OCI-LY3 (cell line): ENCODE results near the gene DNPEP.

Experiments
- H2AFZ ChIP-seq: fragments of 200-600, 300-600 bp; shearing (Covaris generic); 2 replicates; pipeline ENCODE4 v1.6.0; 2014; ENCODE audit warnings: antibody characterized with exemption, low read depth, low read length
- H3K27ac ChIP-seq: fragments of 200-600, 300-600 bp; sonication (generic); 2 replicates; pipeline ENCODE4 v1.5.1; 2014; ENCODE audit warnings: mild to moderate bottlenecking, low read length, moderate library complexity, mixed read lengths
- H3K27me3 ChIP-seq: fragments of 200-600, 300-600 bp; sonication (generic); 2 replicates; pipeline ENCODE4 v1.6.1; 2014; ENCODE audit warnings: low read depth, low read length, mixed read lengths
- H3K36me3 ChIP-seq: fragments of 200-600, 300-600 bp; sonication (generic); replicated peaks from 2 replicates; pipeline ENCODE3; 2014; ENCODE audit warnings: low read depth, low read length, mixed read lengths
- H3K4me1 ChIP-seq: fragments of 300-600, 200-600 bp; sonication (generic); 2 replicates; pipeline ENCODE4 v1.6.1; 2014; ENCODE audit warnings: low read length, mixed read lengths
- H3K4me2 ChIP-seq: fragments of 200-600, 300-600 bp; sonication (generic); 2 replicates; pipeline ENCODE4 v1.6.1; 2014; ENCODE audit warnings: low read length, mixed read lengths
- H3K4me3 ChIP-seq: fragments of 300-600, 200-600 bp; sonication (generic); 2 replicates; pipeline ENCODE4 v1.5.1; 2014; ENCODE audit warnings: antibody characterized with exemption, mild to moderate bottlenecking, low read length, moderate library complexity
- H3K79me2 ChIP-seq: fragments of 300-600, 200-600 bp; shearing (Covaris generic); 2 replicates; pipeline ENCODE4 v1.6.1; 2014; ENCODE audit warnings: mild to moderate bottlenecking, low read length, mixed read lengths
- H3K9ac ChIP-seq: fragments of 300-600, 200-600 bp; shearing (Covaris generic); 2 replicates; pipeline ENCODE4 v1.6.0; 2014; ENCODE audit warnings: mild to moderate bottlenecking, low read length, moderate library complexity
- H3K9me3 ChIP-seq: fragments of 200-600, 300-600 bp; shearing (Covaris generic); 2 replicates; pipeline ENCODE4 v1.6.1; 2014; ENCODE audit warnings: low read length, mixed read lengths; ENCODE audit not compliant: insufficient read depth
- H4K20me1 ChIP-seq: fragments of 200-600, 300-600 bp; sonication (generic); 2 replicates; pipeline ENCODE4 v1.6.1; 2016; ENCODE audit warnings: low read length, mixed read lengths; ENCODE audit not compliant: insufficient read depth
- EZH2phosphoT487 ChIP-seq: fragments of 200-600 bp; shearing (Covaris generic); IDR thresholded peaks from 2 replicates; pipeline ENCODE4 v1.6.1; 2018; ENCODE audit warnings: antibody characterized with exemption, mixed run types, low read depth
- TF ChIP-seq, protein P1 (sequence below): fragments of 200-600, 300-600 bp; sonication (generic); IDR thresholded peaks from 2 replicates; pipeline ENCODE4 v1.5.1; 2014; ENCODE audit warnings: antibody characterized with exemption, low read length, low read depth

DNPEP gene

DNA sequence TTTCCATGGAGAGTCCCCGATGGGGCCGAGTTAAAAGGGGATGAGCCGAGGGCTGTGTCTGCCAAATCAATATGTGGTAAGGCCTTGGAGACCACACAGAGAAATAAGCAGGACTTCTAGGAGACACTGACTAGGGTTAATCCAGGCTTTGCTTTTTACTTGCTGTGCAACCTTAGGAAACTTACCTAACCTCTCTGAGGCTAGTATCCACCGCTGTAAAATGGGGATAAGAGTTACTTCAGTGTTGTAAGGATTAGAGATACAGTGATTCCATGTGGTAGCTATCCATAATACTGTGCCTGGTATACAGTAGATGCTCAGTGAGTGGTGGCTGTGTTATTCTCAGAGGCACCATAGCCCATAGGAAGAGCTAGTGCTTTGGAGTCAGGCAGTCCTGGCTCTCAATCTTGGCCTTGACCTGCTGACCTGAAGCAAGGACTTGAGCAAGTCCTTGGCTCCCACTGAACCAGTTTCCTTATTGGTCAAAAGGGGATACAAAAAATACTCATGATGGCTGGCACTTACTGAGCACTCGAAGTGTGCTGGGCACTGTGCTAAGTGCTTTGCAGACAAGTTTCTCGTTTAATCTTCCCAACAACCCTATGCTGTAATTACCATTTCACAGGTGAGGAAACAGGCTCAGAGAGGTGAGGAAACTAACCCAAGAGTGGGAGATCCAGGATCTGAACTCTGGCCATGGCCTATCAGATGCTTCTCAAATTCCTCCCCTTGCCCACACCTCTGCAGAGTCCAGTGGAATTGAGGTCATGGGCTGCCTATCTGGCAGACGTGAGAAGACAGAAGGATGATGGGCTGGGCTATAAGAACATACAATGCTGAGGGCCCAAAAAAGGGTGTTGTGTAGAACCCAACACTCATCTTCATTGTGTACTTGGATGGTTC, 18.5 kb upstream of the DNPEP start:
- Histone ChIP-seq H4K20me1 (no peaks in the 10 kb centered on the region), H3K9me3 (no peaks in the 10 kb centered on the region), H3K9ac (no peak overlapping the region), H3K27ac (no peak overlapping the region), H3K4me1 (peaks cover 4% of the 10 kb centered on the region; the same call in 1 of the 2 replicates), H3K36me3 (no peaks in the 10 kb centered on the region), H3K27me3 (no peaks in the 10 kb centered on the region), H3K4me3 (no peak overlapping the region), H2AFZ (no peak overlapping the region), H3K4me2 (no peak overlapping the region), H3K79me2 (no peaks in the 10 kb centered on the region)
- no peak for TF ChIP-seq EZH2phosphoT487
- TF ChIP-seq, protein P1, sequence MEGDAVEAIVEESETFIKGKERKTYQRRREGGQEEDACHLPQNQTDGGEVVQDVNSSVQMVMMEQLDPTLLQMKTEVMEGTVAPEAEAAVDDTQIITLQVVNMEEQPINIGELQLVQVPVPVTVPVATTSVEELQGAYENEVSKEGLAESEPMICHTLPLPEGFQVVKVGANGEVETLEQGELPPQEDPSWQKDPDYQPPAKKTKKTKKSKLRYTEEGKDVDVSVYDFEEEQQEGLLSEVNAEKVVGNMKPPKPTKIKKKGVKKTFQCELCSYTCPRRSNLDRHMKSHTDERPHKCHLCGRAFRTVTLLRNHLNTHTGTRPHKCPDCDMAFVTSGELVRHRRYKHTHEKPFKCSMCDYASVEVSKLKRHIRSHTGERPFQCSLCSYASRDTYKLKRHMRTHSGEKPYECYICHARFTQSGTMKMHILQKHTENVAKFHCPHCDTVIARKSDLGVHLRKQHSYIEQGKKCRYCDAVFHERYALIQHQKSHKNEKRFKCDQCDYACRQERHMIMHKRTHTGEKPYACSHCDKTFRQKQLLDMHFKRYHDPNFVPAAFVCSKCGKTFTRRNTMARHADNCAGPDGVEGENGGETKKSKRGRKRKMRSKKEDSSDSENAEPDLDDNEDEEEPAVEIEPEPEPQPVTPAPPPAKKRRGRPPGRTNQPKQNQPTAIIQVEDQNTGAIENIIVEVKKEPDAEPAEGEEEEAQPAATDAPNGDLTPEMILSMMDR, result no peak

DNA sequence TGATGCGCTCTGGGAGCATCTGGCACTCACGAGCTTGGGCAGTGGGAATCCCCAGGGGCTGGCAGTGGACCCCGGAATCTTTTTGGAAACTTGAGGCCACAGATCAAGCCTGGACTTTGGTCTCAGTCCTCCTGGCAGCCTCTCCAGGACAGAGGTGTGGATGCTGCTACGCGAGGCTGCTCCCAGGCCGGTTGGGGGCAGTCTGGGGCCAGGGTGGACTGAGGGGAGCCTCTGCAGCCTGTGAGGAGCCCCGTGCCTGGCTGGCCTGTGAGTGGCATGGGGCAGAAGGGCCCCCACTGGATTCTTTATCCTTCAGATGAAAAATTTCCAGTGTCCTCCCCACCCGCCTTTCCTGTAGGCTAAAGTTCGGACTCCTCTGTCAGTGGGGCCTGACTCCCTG, 17.7 kb upstream of the DNPEP start:
- Histone ChIP-seq H3K9ac (no peak overlapping the region), H3K27me3 (no peaks in the 10 kb centered on the region), H3K79me2 (no peaks in the 10 kb centered on the region), H3K4me2 (no peak overlapping the region), H3K27ac (no peak overlapping the region), H2AFZ (no peak overlapping the region), H3K36me3 (no peaks in the 10 kb centered on the region), H3K4me1 (peaks cover 4% of the 10 kb centered on the region; the same call in 1 of the 2 replicates), H3K4me3 (no peak overlapping the region), H3K9me3 (no peaks in the 10 kb centered on the region), H4K20me1 (no peaks in the 10 kb centered on the region)
- TF ChIP-seq EZH2phosphoT487, result no peak
- TF ChIP-seq, protein P1, result no peak

DNA sequence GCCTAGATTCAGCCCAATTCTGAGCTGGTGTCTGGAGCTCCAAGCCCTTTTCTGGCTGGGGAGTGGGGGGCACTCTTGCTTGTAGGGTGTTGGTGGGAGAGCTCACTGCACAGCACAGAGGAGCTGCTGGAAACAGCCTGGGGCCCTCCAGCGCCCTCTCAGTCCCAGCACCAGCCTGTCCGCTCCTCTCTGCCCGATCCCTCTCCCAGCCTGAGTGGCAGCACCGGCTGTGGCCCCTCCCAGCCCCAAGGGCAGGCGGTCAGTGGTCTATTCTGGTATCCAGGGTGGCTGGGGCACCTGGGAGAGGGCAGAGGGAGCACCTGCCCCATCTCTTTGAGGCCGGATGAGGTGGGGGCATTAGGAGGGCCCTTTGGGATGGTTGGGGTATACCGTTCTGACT, 17.2 kb upstream of the DNPEP start:
- Histone ChIP-seq H3K4me3 (no peak overlapping the region), H2AFZ (no peak overlapping the region), H3K79me2 (no peaks in the 10 kb centered on the region), H3K9ac (no peak overlapping the region), H4K20me1 (no peaks in the 10 kb centered on the region), H3K4me2 (no peak overlapping the region), H3K9me3 (no peaks in the 10 kb centered on the region), H3K27ac (no peak overlapping the region), H3K27me3 (no peaks in the 10 kb centered on the region), H3K4me1 (peaks cover 4% of the 10 kb centered on the region; the same call in 1 of the 2 replicates), H3K36me3 (no peaks in the 10 kb centered on the region)
- TF ChIP-seq, protein P1, result no peak
- no peak for TF ChIP-seq EZH2phosphoT487

DNA sequence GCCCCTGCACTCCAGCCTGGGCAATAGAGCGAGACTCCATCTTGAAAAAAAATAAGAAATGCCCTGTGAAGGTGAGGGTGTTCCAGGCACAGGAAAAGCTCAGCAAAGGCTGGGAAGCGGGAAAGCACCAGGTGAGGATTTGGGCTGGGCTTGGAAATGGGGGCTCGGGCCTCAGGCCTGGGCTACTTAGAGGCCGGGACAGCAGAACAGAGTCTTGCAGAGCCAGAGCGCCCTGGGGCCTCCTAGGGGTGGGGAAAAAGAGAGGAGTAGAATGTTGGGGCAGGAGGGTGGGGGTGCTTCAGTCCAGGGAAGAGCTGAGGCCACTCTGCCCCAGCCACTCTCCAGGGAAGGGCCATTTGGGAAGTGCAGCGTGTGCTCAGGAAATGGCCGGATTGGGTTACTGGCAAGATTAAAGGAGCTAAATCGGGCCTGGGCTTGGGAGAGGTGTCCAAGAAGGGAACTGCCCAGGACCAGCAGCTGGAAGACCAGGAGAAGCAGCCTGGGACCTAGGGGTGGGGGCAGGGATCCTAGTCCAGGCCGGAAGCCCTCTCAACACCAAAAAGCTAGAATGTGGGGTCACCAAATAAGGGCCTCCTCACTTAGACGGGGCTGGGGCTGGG, 16.7 kb upstream of the DNPEP start:
- H3K27me3 ChIP-seq, result no peaks in the 10 kb centered on the region
- no peak overlapping the region for H2AFZ ChIP-seq
- H3K9ac ChIP-seq, result no peak overlapping the region

More for the DNA sequence above, 16.7 kb upstream of the DNPEP start:
- no peak overlapping the region for H3K4me2 ChIP-seq
- H3K27ac ChIP-seq, result no peak overlapping the region
- no peaks in the 10 kb centered on the region for H3K9me3 ChIP-seq
- no peak overlapping the region for H3K4me3 ChIP-seq
- TF ChIP-seq, protein P1, result no peak
- TF ChIP-seq EZH2phosphoT487, result no peak
- H3K4me1 ChIP-seq, result peaks cover 4% of the 10 kb centered on the region; the same call in 1 of the 2 replicates
- H3K36me3 ChIP-seq, result no peaks in the 10 kb centered on the region
- H3K79me2 ChIP-seq, result no peaks in the 10 kb centered on the region
- H4K20me1 ChIP-seq, result no peaks in the 10 kb centered on the region
